H9 (cell line): ENCODE data around the gene FLNC. TPM values are rescaled to one million over a fixed set of nuclear protein-coding genes. Genes with fewer than 3 reads are reported as not detected.

Experiments used
- DNase-seq: peaks from one replicate; pipeline ENCODE4 v3.0.0-alpha.2; 2017
- H2AFZ ChIP-seq: one replicate; pipeline ENCODE4 v1.6.1; 2013; ENCODE audit warnings: mild to moderate bottlenecking, low read length, control low read depth, moderate library complexity
- H2AK5ac ChIP-seq: 2 replicates; pipeline ENCODE4 v1.6.1; 2013; ENCODE audit warnings: low read length, control low read depth, mixed read lengths; ENCODE audit not compliant: insufficient read length
- H2BK120ac ChIP-seq: one replicate; pipeline ENCODE4 v1.6.1; 2013; ENCODE audit warnings: low read depth, mild to moderate bottlenecking, low read length, control low read depth, inconsistent platforms; ENCODE audit not compliant: poor library complexity, severe bottlenecking
- H2BK12ac ChIP-seq: 2 replicates; pipeline ENCODE4 v1.6.1; 2013; ENCODE audit warnings: low read length, control low read depth, mixed read lengths, low read depth; ENCODE audit not compliant: insufficient read length
- H2BK15ac ChIP-seq: 2 replicates; pipeline ENCODE4 v1.6.1; 2013; ENCODE audit warnings: low read depth, low read length, control low read depth
- H2BK20ac ChIP-seq: one replicate; pipeline ENCODE4 v1.6.1; 2013; ENCODE audit warnings: low read depth, mild to moderate bottlenecking, low read length, control low read depth, inconsistent platforms; ENCODE audit not compliant: poor library complexity, severe bottlenecking
- H2BK5ac ChIP-seq: 2 replicates; pipeline ENCODE4 v1.6.1; 2013; ENCODE audit warnings: low read length, control low read depth, mixed read lengths; ENCODE audit not compliant: insufficient read length
- H3K14ac ChIP-seq: 2 replicates; pipeline ENCODE4 v1.6.1; 2013; ENCODE audit warnings: low read length, control low read depth; ENCODE audit not compliant: insufficient read depth
- H3K18ac ChIP-seq: 2 replicates; pipeline ENCODE4 v1.6.1; 2013; ENCODE audit warnings: low read depth, mild to moderate bottlenecking, mixed read lengths, low read length, control low read depth; ENCODE audit not compliant: insufficient read length
- H3K23ac ChIP-seq: 2 replicates; pipeline ENCODE4 v1.6.1; 2013; ENCODE audit warnings: low read length, control low read depth, mixed read lengths, low read depth; ENCODE audit not compliant: insufficient read length
- H3K23me2 ChIP-seq: 2 replicates; pipeline ENCODE4 v1.6.1; 2013; ENCODE audit warnings: low read depth, mild to moderate bottlenecking, mixed read lengths, low read length, control low read depth; ENCODE audit not compliant: insufficient read length, poor library complexity, severe bottlenecking
- H3K27ac ChIP-seq: 2 replicates; pipeline ENCODE4 v1.5.1; 2013; ENCODE audit warnings: low read length, control low read depth, mixed read lengths, low read depth; ENCODE audit not compliant: insufficient read length
- H3K27me3 ChIP-seq: 2 replicates; pipeline ENCODE4 v1.6.1; 2013; ENCODE audit warnings: low read length, control low read depth, inconsistent platforms; ENCODE audit not compliant: insufficient read depth
- H3K4ac ChIP-seq: 2 replicates; pipeline ENCODE4 v1.6.1; 2013; ENCODE audit warnings: low read depth, mild to moderate bottlenecking, control low read depth, inconsistent platforms, low read length, moderate library complexity
- H3K4me1 ChIP-seq: 2 replicates; pipeline ENCODE4 v1.6.1; 2013; ENCODE audit warnings: low read length, control low read depth, inconsistent platforms; ENCODE audit not compliant: insufficient read depth
- H3K4me2 ChIP-seq: 2 replicates; pipeline ENCODE4 v1.6.1; 2013; ENCODE audit warnings: low read length, control low read depth, mixed read lengths; ENCODE audit not compliant: insufficient read length, insufficient read depth
- H3K56ac ChIP-seq: 2 replicates; pipeline ENCODE4 v1.6.1; 2013; ENCODE audit warnings: low read depth, mild to moderate bottlenecking, mixed read lengths, low read length, control low read depth; ENCODE audit not compliant: insufficient read length
- H3K79me1 ChIP-seq: 2 replicates; pipeline ENCODE4 v1.6.1; 2013; ENCODE audit warnings: low read depth, mild to moderate bottlenecking, moderate library complexity, low read length, control low read depth, inconsistent platforms; ENCODE audit not compliant: insufficient read depth, poor library complexity, severe bottlenecking
- H3K79me2 ChIP-seq: 2 replicates; pipeline ENCODE4 v1.6.1; 2013; ENCODE audit warnings: low read length, control low read depth, inconsistent platforms; ENCODE audit not compliant: insufficient read depth
- H3K9ac ChIP-seq: 2 replicates; pipeline ENCODE4 v1.6.1; 2013; ENCODE audit warnings: low read length, control low read depth, mixed read lengths; ENCODE audit not compliant: insufficient read length; ENCODE audit errors: extremely low read depth
- H3K9me3 ChIP-seq: one replicate; pipeline ENCODE4 v1.6.1; 2013; ENCODE audit warnings: low read depth, low read length, inconsistent platforms; ENCODE audit not compliant: control insufficient read depth
- H3T11ph ChIP-seq: one replicate; pipeline ENCODE4 v1.6.1; 2013; ENCODE audit warnings: mild to moderate bottlenecking, low read length, control low read depth, inconsistent platforms
- H4K20me1 ChIP-seq: one replicate; pipeline ENCODE4 v1.6.1; 2013; ENCODE audit not compliant: control insufficient read depth, insufficient read length, insufficient read depth
- H4K5ac ChIP-seq: 2 replicates; pipeline ENCODE4 v1.6.1; 2013; ENCODE audit warnings: low read depth, mild to moderate bottlenecking, mixed read lengths, low read length, control low read depth; ENCODE audit not compliant: insufficient read length
- H4K8ac ChIP-seq: replicated peaks from 2 replicates; pipeline ENCODE4 v1.6.1; 2013; ENCODE audit warnings: low read length, control low read depth, mixed read lengths, low read depth; ENCODE audit not compliant: insufficient read length
- H4K91ac ChIP-seq: 2 replicates; pipeline ENCODE4 v1.6.1; 2013; ENCODE audit warnings: low read depth, mild to moderate bottlenecking, moderate library complexity, mixed read lengths, low read length, control low read depth; ENCODE audit not compliant: insufficient read length
- H3K27ac Mint-ChIP-seq, 3 experiments: 2 replicates in 2 of 3; 3 replicates in 1 of 3; pipeline ENCODE4 v1.8.0; 2020 to 2021; ENCODE audit warnings: mixed read lengths in 3 of 3, mild to moderate bottlenecking in 1 of 3, moderate library complexity in 1 of 3
- H3K27me3 Mint-ChIP-seq: 2 replicates; pipeline ENCODE4 v1.8.0; 2021; ENCODE audit warnings: low read depth, mild to moderate bottlenecking, moderate library complexity, mixed read lengths
- H3K36me3 Mint-ChIP-seq, 3 experiments: 2 replicates in 2 of 3; 3 replicates in 1 of 3; pipeline ENCODE4 v1.8.0; 2020 to 2021; ENCODE audit warnings: low read depth in 3 of 3, mixed read lengths in 3 of 3; ENCODE audit not compliant: insufficient read depth in 1 of 3
- H3K4me1 Mint-ChIP-seq, 2 experiments: 2 replicates each; pipeline ENCODE4 v1.8.0; 2020; ENCODE audit warnings: mixed read lengths in 2 of 2
- H3K4me3 Mint-ChIP-seq, 2 experiments: 2 replicates in 1 of 2; 3 replicates in 1 of 2; pipeline ENCODE4 v1.8.0; 2020 to 2021; ENCODE audit warnings: mild to moderate bottlenecking in 2 of 2, mixed read lengths in 2 of 2, moderate library complexity in 1 of 2
- H3K9me3 Mint-ChIP-seq, 2 experiments: 2 replicates in 1 of 2; 3 replicates in 1 of 2; pipeline ENCODE4 v1.8.0; 2020; ENCODE audit warnings: mild to moderate bottlenecking in 2 of 2, mixed read lengths in 2 of 2, moderate library complexity in 1 of 2
- CTCF ChIP-seq: fragments of 200-600 bp; sonication (generic); conservative IDR thresholded peaks from 3 replicates; pipeline ENCODE4 v1.8.0; 2021; ENCODE audit warnings: antibody characterized with exemption, mild to moderate bottlenecking
- WGBS: extraction: QIAGEN DNeasy Blood & Tissue Kit; methylation state at CpG from one replicate; pipeline ENCODE4 v1.1.7; 2013; ENCODE audit warnings: missing lambda C conversion rate, low lambda C conversion rate, mixed read lengths; ENCODE audit not compliant: insufficient read length; ENCODE audit errors: extremely low coverage; 5-methylcytosine and 5-hydroxymethylcytosine counted together
- total RNA-seq: library from RNA; stranded (reverse); gene quantifications from 2 replicates; pipeline ENCODE4 v1.2.1, GENCODE V29; 2021

The FLNC gene
- total RNA-seq, 1 experiment from 2014 or later = 12.2 TPM

DNA sequence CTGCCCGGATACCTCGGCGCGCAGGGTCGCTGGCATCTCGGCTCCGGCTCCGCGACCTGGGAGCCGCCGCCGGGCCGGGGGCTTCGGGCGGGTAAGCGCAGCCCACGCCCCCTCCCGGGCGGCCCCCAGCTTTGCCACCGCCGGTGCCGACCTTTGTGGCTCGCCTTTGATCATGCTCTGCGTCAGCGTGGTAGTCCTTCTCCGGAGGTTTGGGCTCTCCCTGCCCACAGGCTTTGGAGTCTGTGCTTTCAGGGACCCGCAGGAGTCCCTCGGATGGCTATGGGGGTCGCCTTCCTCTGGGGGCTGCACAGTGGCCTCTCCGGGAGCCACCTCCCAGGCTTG lies 39.7 kb downstream of the FLNC start:
- Histone ChIP-seq H2BK5ac (no peak overlapping the region), H3K9ac (no peak overlapping the region), H3T11ph (no peak overlapping the region), H4K5ac (no peak overlapping the region), H3K79me2 (no peaks in the 10 kb centered on the region), H3K56ac (no peak overlapping the region), H3K27ac (no peak overlapping the region), H4K20me1 (no peaks in the 10 kb centered on the region), H3K4me1 (no peaks in the 10 kb centered on the region), H2BK12ac (no peak overlapping the region), H2BK15ac (no peak overlapping the region), H4K91ac (no peak overlapping the region), H2AFZ (no peak overlapping the region), H3K23ac (no peak overlapping the region), H3K14ac (no peak overlapping the region), H3K27me3 (peaks cover 11% of the 10 kb centered on the region; the same call in 1 of the 2 replicates), H3K79me1 (no peaks in the 10 kb centered on the region), H3K18ac (no peak overlapping the region), H3K4ac (no peak overlapping the region), H3K23me2 (peaks cover 12% of the 10 kb centered on the region), H4K8ac (no peak overlapping the region), H2BK20ac (no peak overlapping the region), H3K9me3 (no peaks in the 10 kb centered on the region), H3K4me2 (peak overlapping the region; percentile 39), H2AK5ac (no peak overlapping the region), H2BK120ac (no peak overlapping the region)
- H3K4me3 Mint-ChIP-seq = peak overlapping the region; percentile 56 to 80
- WGBS = no CpG with 5 or more reads among the region's 30 CpGs
- no peaks in the 10 kb centered on the region; a peak in 1 of 5 replicates for H3K9me3 Mint-ChIP-seq
- peaks cover 52% of the 10 kb centered on the region for H3K27me3 Mint-ChIP-seq
- peaks cover 27 to 28% of the 10 kb centered on the region in 2 experiments for H3K4me1 Mint-ChIP-seq
- H3K36me3 Mint-ChIP-seq = peaks cover 10 to 18% (median 12%) of the 10 kb centered on the region in 3 experiments
- peak; percentile 45 for DNase-seq
- TF ChIP-seq CTCF = no peak
- no peak overlapping the region for H3K27ac Mint-ChIP-seq
